ENCODE data around the gene PITPNC1. TPM values are rescaled to one million over a fixed set of nuclear protein-coding genes. Genes with fewer than 3 reads are reported as not detected.

Gene PITPNC1
- total and polyA plus RNA-seq, 4 experiments from 2014 or later, result 68.4 to 124 (median 89.9) TPM

- no peak overlapping the region for H3K4me3 Mint-ChIP-seq
- intact Hi-C loops (cut with micrococcal nuclease), result no loop called here
- peak overlapping the region in 5 of 7 donors; percentile 6 to 57 (median 42) for H3K27ac Mint-ChIP-seq
- H3K36me3 Mint-ChIP-seq, result peaks cover 3 to 21% of the 10 kb centered on the region in 2 donors
- ChIA-PET POLR2A (ENCODE audit: partially characterized antibody) (no interaction called here), CTCF (ENCODE audit: partially characterized antibody) (no interaction called here)
- Histone ChIP-seq H3K27ac (ENCODE audit: low read depth, low read length) (no peak overlapping the region), H3K4me3 (ENCODE audit: low read length in 2 of 2) (no peak overlapping the region), H3K4me1 (ENCODE audit: insufficient read depth, low read length) (peaks cover 18% of the 10 kb centered on the region), H3K36me3 (ENCODE audit: insufficient read depth, low read length) (no peaks in the 10 kb centered on the region), H3K9me3 (ENCODE audit: control insufficient read depth in 1 of 2, low read length in 2 of 2) (no peaks in the 10 kb centered on the region), H3K27me3 (ENCODE audit: insufficient read depth, low read length) (no peaks in the 10 kb centered on the region)
- peaks cover 37 to 82% (median 55%) of the 10 kb centered on the region in 4 donors for H3K4me1 Mint-ChIP-seq
- DNase-seq, result no peak
- H3K9me3 Mint-ChIP-seq, result peaks cover 0 to 3% (median 0%) of the 10 kb centered on the region in 8 donors
- no peaks in the 10 kb centered on the region for H3K27me3 Mint-ChIP-seq
Observed at GRCh38 chr17:67413388-67413787, 36.3 kb downstream of the PITPNC1 start.

GRCh38 chr17:67414130-67414529 is 37.0 kb downstream of the PITPNC1 start:
- Histone ChIP-seq H3K9me3 (ENCODE audit: control insufficient read depth in 1 of 2, low read length in 2 of 2) (no peaks in the 10 kb centered on the region), H3K4me1 (ENCODE audit: insufficient read depth, low read length) (peaks cover 18% of the 10 kb centered on the region), H3K27me3 (ENCODE audit: insufficient read depth, low read length) (no peaks in the 10 kb centered on the region), H3K4me3 (ENCODE audit: low read length in 2 of 2) (no peak overlapping the region), H3K27ac (ENCODE audit: low read depth, low read length) (no peak overlapping the region), H3K36me3 (ENCODE audit: insufficient read depth, low read length) (no peaks in the 10 kb centered on the region)
- H3K36me3 Mint-ChIP-seq, result peaks cover 1 to 21% of the 10 kb centered on the region in 2 donors
- H3K27me3 Mint-ChIP-seq, result no peaks in the 10 kb centered on the region
- ChIA-PET CTCF (ENCODE audit: partially characterized antibody) (no interaction called here), POLR2A (ENCODE audit: partially characterized antibody) (no interaction called here)
- peaks cover 0 to 3% (median 0%) of the 10 kb centered on the region in 8 donors for H3K9me3 Mint-ChIP-seq
- H3K27ac Mint-ChIP-seq, result peak overlapping the region in 3 of 7 donors; percentile 6 to 80 (median 35)
- DNase-seq, result no peak
- intact Hi-C loops (cut with micrococcal nuclease), result no loop called here
- H3K4me3 Mint-ChIP-seq, result peak overlapping the region in 1 of 8 donors; percentile 20
- peaks cover 37 to 83% (median 54%) of the 10 kb centered on the region in 4 donors for H3K4me1 Mint-ChIP-seq

- intact Hi-C loops (cut with micrococcal nuclease), result no loop called here
- Mint-ChIP-seq H3K27ac (peak overlapping the region in 2 of 7 donors; percentile 7 to 35), H3K27me3 (no peaks in the 10 kb centered on the region), H3K4me3 (peak overlapping the region in 1 of 8 donors; percentile 20), H3K9me3 (peaks cover 0 to 3% (median 0%) of the 10 kb centered on the region in 8 donors), H3K36me3 (peaks cover 1 to 21% of the 10 kb centered on the region in 2 donors), H3K4me1 (peaks cover 37 to 84% (median 55%) of the 10 kb centered on the region in 4 donors)
- ChIA-PET CTCF (ENCODE audit: partially characterized antibody) (no interaction called here), POLR2A (ENCODE audit: partially characterized antibody) (no interaction called here)
- Histone ChIP-seq H3K4me1 (ENCODE audit: insufficient read depth, low read length) (peaks cover 23% of the 10 kb centered on the region), H3K4me3 (ENCODE audit: low read length in 2 of 2) (no peak overlapping the region), H3K9me3 (ENCODE audit: control insufficient read depth in 1 of 2, low read length in 2 of 2) (no peaks in the 10 kb centered on the region), H3K27ac (ENCODE audit: low read depth, low read length) (no peak overlapping the region), H3K27me3 (ENCODE audit: insufficient read depth, low read length) (no peaks in the 10 kb centered on the region), H3K36me3 (ENCODE audit: insufficient read depth, low read length) (no peaks in the 10 kb centered on the region)
- no peak for DNase-seq
Observed at GRCh38 chr17:67414559-67414958, 37.5 kb downstream of the PITPNC1 start.

DNA sequence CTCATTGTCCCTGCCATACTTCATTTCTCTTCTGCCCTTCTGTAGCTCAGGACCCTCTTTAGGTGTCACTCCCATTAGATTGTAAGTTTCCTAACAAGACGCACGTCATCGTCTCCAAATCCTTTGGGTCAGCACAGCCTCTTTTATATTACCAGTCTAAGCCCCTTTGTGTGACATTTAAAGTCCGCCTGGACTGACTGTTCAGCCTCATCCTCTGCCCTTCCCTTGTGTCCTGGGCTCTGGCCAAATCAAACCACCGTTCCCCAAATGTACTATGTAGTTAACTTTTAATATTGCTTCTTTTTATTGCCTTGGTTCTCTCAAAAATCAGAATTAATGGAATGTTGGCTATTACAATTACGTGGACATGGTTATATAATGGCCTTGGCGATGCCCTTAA is 38.2 kb downstream of the PITPNC1 start:
- H3K9me3 Mint-ChIP-seq, result peaks cover 0 to 3% (median 0%) of the 10 kb centered on the region in 8 donors
- intact Hi-C loops (cut with micrococcal nuclease), result no loop called here
- no peak for DNase-seq
- ChIA-PET POLR2A (ENCODE audit: partially characterized antibody) (no interaction called here), CTCF (ENCODE audit: partially characterized antibody) (no interaction called here)
- Histone ChIP-seq H3K9me3 (ENCODE audit: control insufficient read depth in 1 of 2, low read length in 2 of 2) (no peaks in the 10 kb centered on the region), H3K4me3 (ENCODE audit: low read length in 2 of 2) (no peak overlapping the region), H3K4me1 (ENCODE audit: insufficient read depth, low read length) (peaks cover 30% of the 10 kb centered on the region), H3K36me3 (ENCODE audit: insufficient read depth, low read length) (no peaks in the 10 kb centered on the region), H3K27me3 (ENCODE audit: insufficient read depth, low read length) (no peaks in the 10 kb centered on the region), H3K27ac (ENCODE audit: low read depth, low read length) (no peak overlapping the region)
- H3K4me3 Mint-ChIP-seq, result no peak overlapping the region
- peaks cover 1 to 18% of the 10 kb centered on the region in 2 donors for H3K36me3 Mint-ChIP-seq
- peak overlapping the region in 4 of 7 donors; percentile 62 to 84 (median 71) for H3K27ac Mint-ChIP-seq
- peaks cover 40 to 91% (median 57%) of the 10 kb centered on the region in 4 donors for H3K4me1 Mint-ChIP-seq
- no peaks in the 10 kb centered on the region for H3K27me3 Mint-ChIP-seq

GRCh38 chr17:67417507-67417906 is 40.4 kb downstream of the PITPNC1 start:
- H3K4me1 ChIP-seq (ENCODE audit: insufficient read depth, low read length), result peaks cover 38% of the 10 kb centered on the region
- intact Hi-C loops (cut with micrococcal nuclease), result no loop called here

DNA sequence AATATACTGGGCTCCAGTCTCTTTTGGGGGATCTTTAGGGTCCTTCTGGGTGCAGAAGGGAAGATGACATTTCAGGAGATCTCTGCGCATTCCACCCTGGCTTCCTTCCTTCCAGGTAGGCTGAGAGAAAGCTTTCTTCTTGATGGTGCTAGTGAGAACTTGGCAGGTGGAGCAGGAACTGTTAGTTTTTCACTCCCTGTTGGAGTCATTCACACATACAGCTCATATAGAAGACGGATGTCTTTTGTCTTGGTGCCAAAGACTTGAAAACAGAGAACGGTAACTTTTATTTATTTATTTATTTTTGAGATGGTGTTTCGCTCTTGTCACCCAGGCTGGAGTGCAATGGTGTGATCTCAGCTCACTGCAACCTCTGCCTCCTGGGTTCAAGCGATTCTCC is 43.9 kb downstream of the PITPNC1 start:
- no peak for DNase-seq
- peak overlapping the region; percentile 77 for H3K27ac ChIP-seq (ENCODE audit: low read depth, low read length)
- H3K4me3 ChIP-seq (ENCODE audit: low read length in 2 of 2), result no peak overlapping the region

More at GRCh38 chr17:67417507-67417906, 40.4 kb downstream of the PITPNC1 start:
- peaks cover 46 to 94% (median 63%) of the 10 kb centered on the region in 4 donors for H3K4me1 Mint-ChIP-seq
- no peak overlapping the region for H3K4me3 ChIP-seq (ENCODE audit: low read length in 2 of 2)
- H3K27ac Mint-ChIP-seq, result peak overlapping the region in 4 of 7 donors; percentile 30 to 75 (median 44)
- no peak overlapping the region for H3K4me3 Mint-ChIP-seq
- H3K9me3 Mint-ChIP-seq, result peaks cover 0 to 3% (median 0%) of the 10 kb centered on the region in 8 donors
- no peaks in the 10 kb centered on the region for H3K9me3 ChIP-seq (ENCODE audit: control insufficient read depth in 1 of 2, low read length in 2 of 2)
- H3K27me3 Mint-ChIP-seq, result no peaks in the 10 kb centered on the region
- peaks cover 1 to 18% of the 10 kb centered on the region in 2 donors for H3K36me3 Mint-ChIP-seq
- H3K36me3 ChIP-seq (ENCODE audit: insufficient read depth, low read length), result no peaks in the 10 kb centered on the region
- no peak overlapping the region for H3K27ac ChIP-seq (ENCODE audit: low read depth, low read length)
- DNase-seq, result no peak
- ChIA-PET CTCF (ENCODE audit: partially characterized antibody) (interaction anchor here (1.0 to 2.5 kb wide), 3 partner anchors 17 to 38 kb away, joined by 3 to 9 read pairs (median 4); no protein-coding TSS in a partner anchor), POLR2A (ENCODE audit: partially characterized antibody) (interaction anchor here (6.2 to 12.8 kb wide), 2 partner anchors 19 to 39 kb away, joined by 62 to 240 read pairs; partner anchors contain the start of gene PITPNC1)
- no peaks in the 10 kb centered on the region for H3K27me3 ChIP-seq (ENCODE audit: insufficient read depth, low read length)

DNA sequence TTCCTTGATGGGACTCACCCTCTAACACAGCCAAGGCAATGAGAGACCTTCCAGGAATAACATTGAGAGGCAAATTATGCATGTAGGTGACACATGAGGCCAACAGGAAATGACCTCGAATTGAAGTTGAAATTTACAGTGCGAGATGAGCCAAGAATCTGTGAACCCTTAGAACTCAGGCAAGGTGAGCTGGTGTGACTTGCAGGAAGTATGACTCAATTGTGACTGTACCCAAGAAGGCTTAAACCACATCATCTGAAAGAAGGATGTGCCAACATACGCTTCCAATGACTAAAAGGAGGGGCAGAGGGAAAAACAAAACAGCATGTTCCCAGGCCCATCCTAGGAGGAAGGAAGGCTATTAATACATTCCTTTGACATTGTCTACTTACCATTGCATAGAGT is 44.8 kb downstream of the PITPNC1 start:
- Mint-ChIP-seq H3K27me3 (no peaks in the 10 kb centered on the region), H3K4me1 (peaks cover 47 to 92% (median 72%) of the 10 kb centered on the region in 4 donors), H3K4me3 (peak overlapping the region in 7 of 8 donors; percentile 19 to 80 (median 64)), H3K9me3 (no peaks in the 10 kb centered on the region), H3K36me3 (peaks cover 0 to 18% of the 10 kb centered on the region in 2 donors), H3K27ac (peak overlapping the region; percentile 85 to 98 (median 97))
- Histone ChIP-seq H3K27ac (ENCODE audit: low read depth, low read length) (peak overlapping the region; percentile 77), H3K4me1 (ENCODE audit: insufficient read depth, low read length) (peaks cover 65% of the 10 kb centered on the region), H3K4me3 (ENCODE audit: low read length in 2 of 2) (peak overlapping the region in 1 of 2 donors; percentile 15), H3K27me3 (ENCODE audit: insufficient read depth, low read length) (no peaks in the 10 kb centered on the region), H3K36me3 (ENCODE audit: insufficient read depth, low read length) (no peaks in the 10 kb centered on the region), H3K9me3 (ENCODE audit: control insufficient read depth in 1 of 2, low read length in 2 of 2) (no peaks in the 10 kb centered on the region)
- ChIA-PET CTCF (ENCODE audit: partially characterized antibody) (interaction anchor here (1.1 to 7.2 kb wide), 10 partner anchors 12 to 54 kb away, joined by 3 to 47 read pairs (median 8); partner anchors contain the start of gene PITPNC1), POLR2A (ENCODE audit: partially characterized antibody) (interaction anchor here (0.7 to 12.8 kb wide), 15 partner anchors 14 to 53 kb away, joined by 3 to 240 read pairs (median 4); partner anchors contain the start of gene PITPNC1)
- DNase-seq, result peak; percentile 78 to 89 (median 83)
- intact Hi-C loops (cut with micrococcal nuclease), result loop anchor here (1.0 to 5.0 kb wide), 6 partner anchors 12 to 53 kb away; partner anchors contain the start of gene PITPNC1

More for the DNA sequence above, 43.9 kb downstream of the PITPNC1 start:
- H3K9me3 Mint-ChIP-seq, result no peaks in the 10 kb centered on the region
- no peaks in the 10 kb centered on the region for H3K27me3 Mint-ChIP-seq
- H3K27ac Mint-ChIP-seq, result peak overlapping the region; percentile 85 to 98 (median 97)
- CTCF ChIA-PET (ENCODE audit: partially characterized antibody), result interaction anchor here (0.9 to 7.2 kb wide), 6 partner anchors 13 to 55 kb away, joined by 3 to 47 read pairs (median 30); partner anchors contain the start of gene PITPNC1
- POLR2A ChIA-PET (ENCODE audit: partially characterized antibody), result interaction anchor here (0.9 to 12.8 kb wide), 11 partner anchors 9 to 57 kb away, joined by 3 to 240 read pairs (median 5); partner anchors contain the start of gene PITPNC1
- peak overlapping the region in 6 of 8 donors; percentile 9 to 55 (median 29) for H3K4me3 Mint-ChIP-seq
- Histone ChIP-seq H3K9me3 (ENCODE audit: control insufficient read depth in 1 of 2, low read length in 2 of 2) (no peaks in the 10 kb centered on the region), H3K27me3 (ENCODE audit: insufficient read depth, low read length) (no peaks in the 10 kb centered on the region), H3K4me1 (ENCODE audit: insufficient read depth, low read length) (peaks cover 64% of the 10 kb centered on the region), H3K36me3 (ENCODE audit: insufficient read depth, low read length) (no peaks in the 10 kb centered on the region)
- peaks cover 47 to 95% (median 67%) of the 10 kb centered on the region in 4 donors for H3K4me1 Mint-ChIP-seq
- peaks cover 0 to 15% of the 10 kb centered on the region in 2 donors for H3K36me3 Mint-ChIP-seq
- intact Hi-C loops (cut with micrococcal nuclease), result loop anchor here (5.0 kb wide), 1 partner anchor 44 kb away; the partner anchor contains the start of gene PITPNC1

Data from CD4-positive, alpha-beta memory T cell (primary cell).